Muscle of leg (tissue), 11 donors: Measurements from ENCODE around the gene ENDOV. TPM values are rescaled to one million over a fixed set of nuclear protein-coding genes. Genes with fewer than 3 reads are reported as not detected.
"Not testable (repeated sequence)": the region's sequence is repeated elsewhere in the genome, so short reads cannot be mapped to it uniquely, and the experiment has no call there.

Experiments used
- DNase-seq: peaks from one replicate; pipeline ENCODE4 v3.0.0; 2013
- H3K27ac ChIP-seq: one replicate; pipeline ENCODE4 v1.5.1; 2013; ENCODE audit warnings: mild to moderate bottlenecking, low read length, control low read depth
- H3K27me3 ChIP-seq: one replicate; pipeline ENCODE4 v1.6.1; 2013; ENCODE audit warnings: low read length; ENCODE audit not compliant: control insufficient read depth, insufficient read depth
- H3K36me3 ChIP-seq: one replicate; pipeline ENCODE4 v1.6.1; 2013; ENCODE audit warnings: low read length; ENCODE audit not compliant: control insufficient read depth, insufficient read depth
- H3K4me1 ChIP-seq: one replicate; pipeline ENCODE4 v1.6.1; 2013; ENCODE audit warnings: low read length; ENCODE audit not compliant: control insufficient read depth, insufficient read depth
- H3K4me3 ChIP-seq: one replicate; pipeline ENCODE4 v1.5.1; 2013; ENCODE audit warnings: low read length, control low read depth
- H3K9me3 ChIP-seq: replicated peaks from 2 replicates; pipeline ENCODE4 v1.6.1; 2013; ENCODE audit warnings: low read depth, low read length; ENCODE audit not compliant: control insufficient read depth
- WGBS: methylation state at CpG from one replicate; pipeline ENCODE4 v1.1.5; 2013; ENCODE audit warnings: missing lambda C conversion rate; ENCODE audit not compliant: insufficient coverage; 5-methylcytosine and 5-hydroxymethylcytosine counted together
- polyA plus RNA-seq, 8 donors: library from polyadenylated mRNA; unstranded; fragments of 120-200 nt; gene quantifications; one replicate each; pipeline versions ENCODE4 v1.2.1 to v1.2.3, GENCODE V29; 2013; ENCODE audit warnings: inconsistent platforms in 1 of 8, low replicate concordance in 1 of 8; ENCODE audit not compliant: insufficient read length in 8 of 8, insufficient read depth in 1 of 8
- total RNA-seq: library from RNA; stranded (reverse); fragments of 120-200 nt; gene quantifications from one replicate; pipeline ENCODE4 v1.2.4, GENCODE V29; 2013

Gene ENDOV
- total and polyA plus RNA-seq, 9 donors = 11.3 to 23.8 (median 19.6) TPM

DNA sequence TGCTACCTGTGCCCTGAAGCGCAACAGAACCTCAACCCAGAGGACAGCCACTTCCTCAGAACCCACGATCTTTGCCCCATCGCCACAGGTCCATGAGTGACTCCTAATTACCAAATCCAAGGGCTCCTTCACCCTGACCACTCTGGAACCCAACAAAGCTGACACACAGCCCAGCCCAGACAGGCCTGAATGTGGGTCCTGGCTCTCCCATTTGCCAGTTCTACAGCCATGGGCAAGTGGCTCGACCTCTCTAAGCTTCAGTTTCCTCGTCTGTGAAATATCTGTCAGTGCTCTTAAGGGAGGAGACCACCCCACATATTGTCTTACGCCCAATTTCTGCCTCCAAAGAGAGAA is 18.0 kb upstream of the ENDOV start:
- Histone ChIP-seq H3K4me1 (peaks cover 20% of the 10 kb centered on the region), H3K27me3 (no peaks in the 10 kb centered on the region), H3K9me3 (no peaks in the 10 kb centered on the region), H3K4me3 (no peak overlapping the region), H3K36me3 (peaks cover 21% of the 10 kb centered on the region), H3K27ac (no peak overlapping the region)
- WGBS = 70% methylated on average over 2 of the region's 6 CpGs
- no peak for DNase-seq

DNA sequence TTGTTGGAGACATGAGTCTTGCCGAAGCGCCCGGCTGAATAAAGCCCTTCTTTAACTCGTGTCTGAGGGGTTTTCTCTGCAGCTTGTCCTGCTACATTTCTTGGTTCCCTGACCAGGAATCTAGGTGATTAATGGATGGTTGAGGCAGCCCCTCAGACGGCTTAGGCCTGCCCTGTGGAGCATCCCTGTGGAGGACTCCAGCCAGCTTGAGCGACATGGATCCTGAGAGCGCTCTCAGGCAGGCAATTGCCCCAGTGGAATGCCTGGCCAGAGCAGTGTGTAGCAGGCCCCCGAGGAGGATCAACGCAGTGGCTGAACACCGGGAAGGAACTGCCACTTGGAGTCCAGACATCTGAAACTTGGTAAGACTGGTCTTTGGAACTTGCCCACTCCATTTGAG is 17.3 kb upstream of the ENDOV start:
- no peak for DNase-seq
- no peaks in the 10 kb centered on the region for H3K27me3 ChIP-seq
- H3K4me3 ChIP-seq = no peak overlapping the region
- peaks cover 18% of the 10 kb centered on the region for H3K36me3 ChIP-seq
- H3K9me3 ChIP-seq = no peaks in the 10 kb centered on the region
- no peak overlapping the region for H3K27ac ChIP-seq
- H3K4me1 ChIP-seq = peaks cover 20% of the 10 kb centered on the region
- WGBS = 64% methylated on average over 10 of the region's 10 CpGs

DNA sequence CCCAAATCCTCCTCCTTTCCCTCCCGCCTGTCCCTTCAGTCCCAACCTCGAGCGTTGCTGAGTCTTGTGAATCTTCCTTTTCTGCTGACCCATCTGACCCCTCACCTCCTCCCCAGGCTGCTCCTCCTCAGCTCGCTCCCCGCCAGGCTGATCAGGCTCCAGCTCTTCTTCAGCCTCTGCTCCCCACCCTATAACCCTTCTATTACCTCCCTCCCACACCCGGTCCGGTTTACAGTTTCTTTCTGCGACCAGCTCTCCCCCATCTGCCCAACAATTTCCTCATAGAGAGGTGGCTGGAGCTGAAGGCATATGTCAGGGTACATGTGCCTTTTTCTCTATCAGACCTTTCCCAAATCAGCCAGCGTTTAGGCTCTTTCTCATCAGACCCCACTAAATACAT is 13.9 kb upstream of the ENDOV start:
- H3K4me3 ChIP-seq, H3K27me3 ChIP-seq, H3K36me3 ChIP-seq, H3K9me3 ChIP-seq, H3K27ac ChIP-seq, DNase-seq, H3K4me1 ChIP-seq: not testable (repeated sequence)
- WGBS = 70% methylated on average over 5 of the region's 9 CpGs

DNA sequence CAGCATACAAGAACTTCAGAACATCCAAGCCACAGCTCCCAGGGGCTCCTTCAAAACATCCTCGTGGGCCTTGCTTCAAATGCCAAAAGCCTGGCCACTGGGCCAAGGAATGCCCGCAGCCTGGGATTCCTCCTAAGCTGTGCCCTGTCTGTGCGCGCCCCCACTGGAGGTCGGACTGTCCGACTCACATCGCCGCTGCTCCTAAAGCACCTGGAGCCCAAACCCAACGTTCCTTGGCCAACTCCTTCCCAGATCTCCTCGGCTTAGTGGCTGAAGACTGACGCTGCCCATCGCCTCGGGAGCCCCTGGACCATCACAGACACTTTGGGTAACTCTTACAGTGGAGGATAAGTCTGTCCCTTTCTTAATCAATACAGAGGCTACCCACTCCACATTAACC is 12.9 kb upstream of the ENDOV start:
- 92% methylated on average over 13 of the region's 13 CpGs for WGBS
- H3K4me3 ChIP-seq, DNase-seq, H3K27me3 ChIP-seq, H3K9me3 ChIP-seq, H3K36me3 ChIP-seq, H3K4me1 ChIP-seq, H3K27ac ChIP-seq: not testable (repeated sequence)

DNA sequence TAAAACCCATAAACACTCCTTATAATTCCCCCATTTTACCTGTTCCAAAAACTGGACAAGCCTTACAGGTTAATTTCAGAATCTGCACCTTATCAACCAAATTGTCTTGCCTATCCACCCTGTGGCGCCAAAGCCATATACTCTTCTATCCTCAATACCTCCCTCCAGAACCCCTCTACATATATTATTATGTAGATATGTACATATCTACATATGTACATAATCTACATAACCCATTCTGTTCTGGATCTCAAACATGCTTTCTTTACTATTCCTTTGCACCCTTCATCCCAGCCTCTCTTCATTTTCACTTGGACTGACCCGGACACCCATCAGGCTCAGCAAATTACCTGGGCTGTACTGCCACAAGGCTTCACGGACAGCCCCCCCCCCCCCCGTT is 12.0 kb upstream of the ENDOV start:
- Histone ChIP-seq H3K36me3 (no peaks in the 10 kb centered on the region), H3K4me1 (no peaks in the 10 kb centered on the region), H3K27ac (no peak overlapping the region), H3K9me3 (no peaks in the 10 kb centered on the region), H3K4me3 (no peak overlapping the region), H3K27me3 (peaks cover 1% of the 10 kb centered on the region)
- DNase-seq = no peak
- WGBS = 100% methylated on average over 2 of the region's 4 CpGs

DNA sequence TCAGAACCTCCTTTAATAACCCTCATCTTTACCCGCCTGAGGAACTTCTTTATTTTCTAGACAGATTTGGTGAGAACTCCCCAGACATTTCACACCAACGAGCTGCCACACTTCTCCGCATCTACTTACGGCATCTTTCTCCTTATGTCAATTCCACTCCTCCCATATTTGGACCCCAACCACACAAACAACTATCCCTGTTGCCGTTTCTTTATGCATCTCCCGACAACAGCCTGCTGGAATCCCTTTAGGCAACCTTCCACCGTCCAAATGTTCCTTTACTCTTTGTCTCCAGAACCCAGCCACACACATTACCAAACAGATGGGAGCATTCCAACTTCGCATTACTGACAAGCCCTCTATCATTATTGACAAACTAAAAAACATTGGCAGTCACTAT is 8.8 kb upstream of the ENDOV start:
- H3K4me3 ChIP-seq = no peak overlapping the region
- WGBS = 86% methylated on average over 8 of the region's 8 CpGs
- no peaks in the 10 kb centered on the region for H3K9me3 ChIP-seq
- no peaks in the 10 kb centered on the region for H3K4me1 ChIP-seq
- DNase-seq = no peak
- no peak overlapping the region for H3K27ac ChIP-seq
- H3K27me3 ChIP-seq = peaks cover 3% of the 10 kb centered on the region
- no peaks in the 10 kb centered on the region for H3K36me3 ChIP-seq

DNA sequence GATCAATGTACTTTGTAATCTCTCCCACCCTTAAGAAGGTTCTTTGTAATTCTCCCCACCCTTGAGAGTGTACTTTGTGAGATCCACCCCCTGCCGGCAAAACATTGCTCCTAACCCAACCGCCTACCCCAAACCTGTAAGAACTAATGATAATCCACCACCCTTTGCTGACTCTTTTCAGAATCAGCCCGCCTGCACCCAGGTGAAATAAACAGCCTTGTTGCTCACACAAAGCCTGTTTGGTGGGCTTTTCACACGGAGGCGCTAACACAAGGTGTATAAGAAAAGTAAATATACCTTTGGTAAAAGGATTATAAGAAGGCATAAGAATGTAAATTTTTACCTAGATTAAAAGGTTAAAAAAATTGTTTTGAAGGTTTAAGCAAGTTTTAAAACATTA is 7.0 kb upstream of the ENDOV start:
- H3K4me3 ChIP-seq, H3K27me3 ChIP-seq, H3K9me3 ChIP-seq, H3K4me1 ChIP-seq, H3K36me3 ChIP-seq, DNase-seq, H3K27ac ChIP-seq: not testable (repeated sequence)
- WGBS = 40% methylated on average over 2 of the region's 5 CpGs

DNA sequence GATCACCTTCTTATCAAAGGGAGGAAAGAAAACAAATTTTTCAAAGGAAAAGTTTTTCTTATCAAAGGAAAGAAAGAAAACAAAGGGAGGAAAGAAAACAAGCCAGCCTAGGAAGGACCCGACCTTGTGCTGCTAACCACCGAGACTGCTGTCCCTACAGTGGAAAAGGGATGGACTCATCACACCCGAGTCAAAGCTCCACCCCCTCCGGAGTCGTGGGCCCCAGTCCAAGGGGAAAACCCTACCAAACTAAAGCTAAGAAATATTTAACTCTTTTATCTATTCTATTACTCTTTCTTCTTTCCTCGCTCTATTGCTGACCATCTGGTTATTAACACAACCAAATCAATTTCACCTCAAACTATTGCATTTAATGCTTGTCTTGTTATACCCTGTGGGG is 6.1 kb upstream of the ENDOV start:
- Histone ChIP-seq H3K36me3 (no peaks in the 10 kb centered on the region), H3K27me3 (peaks cover 6% of the 10 kb centered on the region), H3K27ac (no peak overlapping the region), H3K4me3 (no peak overlapping the region), H3K9me3 (no peaks in the 10 kb centered on the region), H3K4me1 (peaks cover 2% of the 10 kb centered on the region)
- DNase-seq = no peak
- 0% methylated on average over 1 of the region's 6 CpGs for WGBS

DNA sequence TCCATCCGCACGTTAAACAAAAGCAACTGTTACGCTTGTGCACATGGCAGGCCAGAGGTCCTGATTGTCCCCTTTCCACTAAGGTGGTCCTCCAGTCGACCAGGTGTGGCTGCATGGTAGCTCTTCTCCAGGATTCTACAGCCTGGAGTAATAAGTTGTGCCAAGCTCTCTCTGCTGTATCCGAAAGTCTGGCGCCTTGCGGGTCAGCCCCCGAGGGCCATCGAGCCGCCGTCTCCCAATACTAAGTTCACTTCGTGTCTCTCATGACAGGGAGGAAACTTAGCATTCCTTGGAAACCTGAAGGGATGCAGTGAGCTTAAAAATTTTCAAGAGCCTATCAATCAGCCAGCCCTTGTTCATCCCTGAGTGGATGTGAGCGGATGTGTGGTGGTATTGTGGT is 5.3 kb upstream of the ENDOV start:
- no peak overlapping the region for H3K4me3 ChIP-seq
- no peak overlapping the region for H3K27ac ChIP-seq
- H3K27me3 ChIP-seq = peaks cover 8% of the 10 kb centered on the region
- no peaks in the 10 kb centered on the region for H3K9me3 ChIP-seq
- DNase-seq = no peak
- 85% methylated on average over 12 of the region's 13 CpGs for WGBS
- H3K36me3 ChIP-seq = no peaks in the 10 kb centered on the region
- peaks cover 10% of the 10 kb centered on the region for H3K4me1 ChIP-seq

DNA sequence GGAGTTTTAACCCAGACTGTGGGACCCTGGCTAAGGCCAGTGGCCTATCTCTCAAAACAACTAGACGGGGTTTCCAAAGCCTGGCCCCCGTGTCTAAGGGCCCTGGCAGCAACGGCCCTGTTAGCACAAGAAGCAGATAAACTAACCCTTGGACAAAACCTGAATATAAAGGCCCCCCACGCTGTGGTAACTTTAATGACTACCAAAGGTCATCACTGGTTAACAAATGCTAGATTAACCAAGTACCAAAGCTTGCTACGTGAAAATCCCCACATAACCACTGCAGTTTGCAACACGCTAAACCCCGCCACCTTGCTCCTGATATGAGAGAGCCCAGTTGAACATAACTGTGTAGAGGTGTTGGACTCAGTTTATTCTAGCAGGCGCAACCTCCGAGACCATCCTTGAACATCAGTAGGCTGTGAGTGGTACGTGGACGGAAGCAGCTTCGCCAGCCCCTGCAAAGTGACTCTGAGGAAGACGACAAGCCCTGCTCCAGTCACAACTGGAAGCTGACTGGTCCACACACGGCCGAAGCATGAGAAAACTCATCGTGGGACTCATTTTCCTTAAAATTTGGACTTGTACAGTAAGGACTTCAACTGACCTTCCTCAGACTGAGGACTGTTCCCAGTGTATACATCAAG is 4.4 kb upstream of the ENDOV start:
- not testable (repeated sequence) for H3K27me3 ChIP-seq, H3K4me3 ChIP-seq, H3K9me3 ChIP-seq, H3K27ac ChIP-seq, H3K36me3 ChIP-seq, DNase-seq
- WGBS = 91% methylated on average over 6 of the region's 16 CpGs
- peaks cover 12% of the 10 kb centered on the region for H3K4me1 ChIP-seq
